ENCODE results near the gene TBX18. TPM values are rescaled to one million over a fixed set of nuclear protein-coding genes. Genes with fewer than 3 reads are reported as not detected.

The TBX18 gene
- polyA plus RNA-seq, 2 donors: 0.57 to 0.89 TPM

DNA sequence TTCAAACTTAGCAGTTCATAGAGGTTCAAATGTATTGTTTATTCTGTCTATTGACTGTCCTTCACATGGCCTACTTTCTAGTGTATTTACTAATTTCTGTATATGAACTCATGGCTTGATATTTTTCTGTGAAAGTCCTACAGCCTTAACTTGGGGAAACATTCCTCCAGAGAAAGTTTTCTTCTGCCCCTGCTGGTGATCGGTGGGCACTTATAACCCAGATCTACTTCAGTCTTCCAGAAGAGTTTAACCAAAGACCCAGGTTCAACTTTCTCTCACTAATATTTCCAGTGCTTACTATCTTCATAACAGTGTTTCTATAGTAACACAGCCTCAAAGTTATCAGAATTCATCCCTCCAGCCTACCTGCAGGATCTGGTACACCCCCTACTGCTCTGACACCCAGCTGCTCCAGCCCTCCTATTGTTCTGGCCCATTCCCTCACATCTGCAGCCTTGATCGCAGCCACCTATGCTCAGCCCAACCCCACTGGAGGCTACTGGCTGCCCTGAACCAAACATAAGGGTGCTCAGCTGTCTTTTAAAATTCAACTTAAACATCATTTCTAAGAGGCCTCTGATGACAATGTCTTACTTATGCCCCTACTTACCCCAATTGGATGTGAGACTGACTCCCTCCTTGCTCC lies 72.3 kb downstream of the TBX18 start:
- no peak overlapping the region for H3K4me3 ChIP-seq (ENCODE audit: low read depth in 1 of 2, low read length in 2 of 2)
- 83 to 94% methylated on average over 2 of the region's 2 CpGs for WGBS, 2 donors
- H3K27me3 ChIP-seq (ENCODE audit: control insufficient read depth in 1 of 2, insufficient read depth in 2 of 2, low read length in 2 of 2): no peaks in the 10 kb centered on the region
- H3K27ac ChIP-seq (ENCODE audit: low read depth in 2 of 2, low read length in 1 of 2): no peak overlapping the region
- H3K9me3 ChIP-seq (ENCODE audit: control insufficient read depth in 2 of 2, insufficient read depth in 1 of 2, low read depth in 1 of 2, low read length in 1 of 2): peaks cover 0 to 2% of the 10 kb centered on the region in 2 donors
- H3K36me3 ChIP-seq (ENCODE audit: control insufficient read depth in 2 of 2, insufficient read depth in 2 of 2, low read length in 1 of 2): no peaks in the 10 kb centered on the region
- no peaks in the 10 kb centered on the region for H3K4me1 ChIP-seq (ENCODE audit: control insufficient read depth in 2 of 2, insufficient read depth in 2 of 2, low read length in 1 of 2)

DNA sequence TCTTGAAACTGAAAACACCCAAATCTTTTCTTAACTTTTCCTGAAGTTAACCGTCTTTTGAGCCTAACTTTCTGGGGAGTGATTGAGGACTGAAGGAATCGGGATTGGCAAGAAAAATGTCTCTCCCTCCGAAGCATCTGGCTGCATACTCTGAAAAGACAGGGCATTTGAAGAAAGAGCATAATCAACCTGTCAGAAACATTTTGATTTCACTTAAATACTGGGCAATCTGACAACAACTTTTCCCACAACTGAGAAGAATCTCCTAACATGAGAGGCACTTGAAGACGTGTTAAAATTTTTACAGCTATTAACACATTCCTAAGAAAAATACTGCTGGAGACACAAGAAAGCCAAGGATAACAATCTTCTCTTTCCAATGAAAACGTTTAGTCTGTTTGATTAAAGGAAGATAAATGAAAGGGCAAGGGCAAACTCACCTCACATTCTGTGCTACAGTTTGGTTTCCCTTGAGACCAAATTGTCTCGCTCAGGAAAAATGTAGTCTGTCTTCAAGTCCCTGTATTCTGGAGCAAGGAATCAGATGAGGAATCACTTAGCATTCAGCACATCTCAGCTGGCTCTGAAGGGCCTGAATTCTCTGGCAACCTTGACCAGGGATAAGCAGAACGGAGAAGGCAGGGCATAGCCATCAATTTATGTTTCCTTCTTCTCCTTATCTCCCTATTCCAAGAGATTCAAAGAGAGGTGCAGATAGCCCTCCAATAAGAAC lies 76.1 kb downstream of the TBX18 start:
- no peaks in the 10 kb centered on the region for H3K27me3 ChIP-seq (ENCODE audit: control insufficient read depth in 1 of 2, insufficient read depth in 2 of 2, low read length in 2 of 2)
- no peak overlapping the region for H3K27ac ChIP-seq (ENCODE audit: low read depth in 2 of 2, low read length in 1 of 2)
- H3K36me3 ChIP-seq (ENCODE audit: control insufficient read depth in 2 of 2, insufficient read depth in 2 of 2, low read length in 1 of 2): no peaks in the 10 kb centered on the region
- 33 to 43% methylated on average over 7 of the region's 7 CpGs for WGBS, 2 donors
- H3K9me3 ChIP-seq (ENCODE audit: control insufficient read depth in 2 of 2, insufficient read depth in 1 of 2, low read depth in 1 of 2, low read length in 1 of 2): peaks cover 0 to 2% of the 10 kb centered on the region in 2 donors
- no peak overlapping the region for H3K4me3 ChIP-seq (ENCODE audit: low read depth in 1 of 2, low read length in 2 of 2)
- H3K4me1 ChIP-seq (ENCODE audit: control insufficient read depth in 2 of 2, insufficient read depth in 2 of 2, low read length in 1 of 2): no peaks in the 10 kb centered on the region

DNA sequence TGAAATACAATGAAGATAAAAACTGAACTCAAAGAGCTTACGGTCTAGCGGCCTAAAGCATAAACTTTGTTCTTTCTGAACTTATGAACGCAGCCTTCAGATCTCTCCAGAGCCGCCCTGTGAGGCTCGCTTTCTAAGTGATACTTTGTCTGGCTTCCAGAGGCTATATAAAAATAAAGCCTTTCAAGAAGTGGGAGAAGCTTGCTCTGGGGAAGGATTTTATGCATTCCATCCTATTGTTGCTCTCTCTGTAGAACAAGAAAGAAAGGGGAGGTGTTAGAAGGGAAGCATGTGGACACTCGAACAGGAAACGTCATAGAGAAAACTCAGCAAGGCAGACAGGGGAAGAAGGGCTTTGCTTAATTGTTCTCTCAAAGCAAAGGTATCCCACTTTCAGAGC lies 77.0 kb downstream of the TBX18 start:
- Histone ChIP-seq H3K27me3 (ENCODE audit: control insufficient read depth in 1 of 2, insufficient read depth in 2 of 2, low read length in 2 of 2) (no peaks in the 10 kb centered on the region), H3K27ac (ENCODE audit: low read depth in 2 of 2, low read length in 1 of 2) (no peak overlapping the region), H3K4me1 (ENCODE audit: control insufficient read depth in 2 of 2, insufficient read depth in 2 of 2, low read length in 1 of 2) (no peaks in the 10 kb centered on the region), H3K4me3 (ENCODE audit: low read depth in 1 of 2, low read length in 2 of 2) (no peak overlapping the region), H3K36me3 (ENCODE audit: control insufficient read depth in 2 of 2, insufficient read depth in 2 of 2, low read length in 1 of 2) (no peaks in the 10 kb centered on the region), H3K9me3 (ENCODE audit: control insufficient read depth in 2 of 2, insufficient read depth in 1 of 2, low read depth in 1 of 2, low read length in 1 of 2) (peaks cover 0 to 2% of the 10 kb centered on the region in 2 donors)
- WGBS, 2 donors: 37 to 43% methylated on average over 7 of the region's 7 CpGs

DNA sequence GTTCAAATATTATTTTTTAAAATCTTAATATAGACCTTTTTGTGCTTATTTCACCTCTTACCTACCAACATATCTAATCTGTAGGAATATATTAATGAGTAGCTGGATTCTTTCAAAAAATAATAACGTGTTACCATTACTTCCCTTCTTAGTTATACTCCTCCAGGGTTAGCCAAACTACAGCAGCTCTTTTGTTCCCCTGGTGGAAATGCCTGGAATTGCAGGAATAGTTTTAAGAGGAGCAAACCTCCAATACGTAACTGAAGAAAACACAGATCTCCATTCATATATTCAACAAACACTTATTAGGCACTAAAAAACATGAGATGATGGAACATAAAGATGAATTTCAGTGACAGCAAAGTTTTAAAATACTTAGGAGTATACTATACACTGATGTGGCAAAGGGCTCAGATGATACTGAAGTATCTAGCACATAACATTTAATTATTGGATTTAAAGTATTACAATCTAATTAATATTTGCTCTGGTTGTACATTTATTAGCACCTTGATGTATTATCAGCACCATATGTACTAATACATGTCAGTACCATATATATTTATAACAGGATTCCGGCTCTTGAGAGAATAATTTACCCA lies 78.3 kb downstream of the TBX18 start:
- no peaks in the 10 kb centered on the region for H3K36me3 ChIP-seq (ENCODE audit: control insufficient read depth in 2 of 2, insufficient read depth in 2 of 2, low read length in 1 of 2)
- WGBS, 2 donors: 67 to 74% methylated on average over 3 of the region's 3 CpGs
- no peaks in the 10 kb centered on the region for H3K27me3 ChIP-seq (ENCODE audit: control insufficient read depth in 1 of 2, insufficient read depth in 2 of 2, low read length in 2 of 2)
- H3K27ac ChIP-seq (ENCODE audit: low read depth in 2 of 2, low read length in 1 of 2): no peak overlapping the region
- no peaks in the 10 kb centered on the region for H3K9me3 ChIP-seq (ENCODE audit: control insufficient read depth in 2 of 2, insufficient read depth in 1 of 2, low read depth in 1 of 2, low read length in 1 of 2)
- no peaks in the 10 kb centered on the region for H3K4me1 ChIP-seq (ENCODE audit: control insufficient read depth in 2 of 2, insufficient read depth in 2 of 2, low read length in 1 of 2)
- H3K4me3 ChIP-seq (ENCODE audit: low read depth in 1 of 2, low read length in 2 of 2): no peak overlapping the region

- 85 to 86% methylated on average over 17 of the region's 17 CpGs for WGBS, 2 donors
- Histone ChIP-seq H3K4me1 (ENCODE audit: control insufficient read depth in 2 of 2, insufficient read depth in 2 of 2, low read length in 1 of 2) (no peaks in the 10 kb centered on the region), H3K4me3 (ENCODE audit: low read depth in 1 of 2, low read length in 2 of 2) (no peak overlapping the region), H3K9me3 (ENCODE audit: control insufficient read depth in 2 of 2, insufficient read depth in 1 of 2, low read depth in 1 of 2, low read length in 1 of 2) (no peaks in the 10 kb centered on the region), H3K27me3 (ENCODE audit: control insufficient read depth in 1 of 2, insufficient read depth in 2 of 2, low read length in 2 of 2) (no peaks in the 10 kb centered on the region), H3K36me3 (ENCODE audit: control insufficient read depth in 2 of 2, insufficient read depth in 2 of 2, low read length in 1 of 2) (no peaks in the 10 kb centered on the region), H3K27ac (ENCODE audit: low read depth in 2 of 2, low read length in 1 of 2) (no peak overlapping the region)
Measured at GRCh38 chr6:84681693-84682326, 82.6 kb downstream of the TBX18 start.

DNA sequence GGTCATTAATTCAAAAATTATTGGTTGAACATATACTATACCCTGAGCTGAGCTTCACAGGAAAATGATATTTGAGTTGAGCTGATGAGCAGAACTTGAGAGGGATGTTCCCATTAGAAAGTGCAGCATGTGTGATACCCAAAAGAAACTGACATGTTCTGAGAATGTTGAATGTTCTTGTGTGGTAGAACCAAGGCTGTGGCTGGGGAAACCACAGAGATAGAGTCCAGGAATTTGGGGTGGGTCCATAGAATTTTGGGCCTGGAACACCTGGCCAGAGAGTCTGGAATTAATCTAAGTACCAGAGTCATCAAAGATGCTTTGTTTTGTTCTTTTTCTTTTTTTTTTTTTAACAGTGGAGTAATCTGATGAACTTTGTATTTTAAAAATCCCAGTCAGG lies 88.7 kb downstream of the TBX18 start:
- no peak overlapping the region for H3K4me3 ChIP-seq (ENCODE audit: low read depth in 1 of 2, low read length in 2 of 2)
- H3K27me3 ChIP-seq (ENCODE audit: control insufficient read depth in 1 of 2, insufficient read depth in 2 of 2, low read length in 2 of 2): no peaks in the 10 kb centered on the region
- no peak overlapping the region for H3K27ac ChIP-seq (ENCODE audit: low read depth in 2 of 2, low read length in 1 of 2)
- no peaks in the 10 kb centered on the region for H3K36me3 ChIP-seq (ENCODE audit: control insufficient read depth in 2 of 2, insufficient read depth in 2 of 2, low read length in 1 of 2)
- H3K4me1 ChIP-seq (ENCODE audit: control insufficient read depth in 2 of 2, insufficient read depth in 2 of 2, low read length in 1 of 2): no peaks in the 10 kb centered on the region
- peaks cover 0 to 3% of the 10 kb centered on the region in 2 donors for H3K9me3 ChIP-seq (ENCODE audit: control insufficient read depth in 2 of 2, insufficient read depth in 1 of 2, low read depth in 1 of 2, low read length in 1 of 2)

DNA sequence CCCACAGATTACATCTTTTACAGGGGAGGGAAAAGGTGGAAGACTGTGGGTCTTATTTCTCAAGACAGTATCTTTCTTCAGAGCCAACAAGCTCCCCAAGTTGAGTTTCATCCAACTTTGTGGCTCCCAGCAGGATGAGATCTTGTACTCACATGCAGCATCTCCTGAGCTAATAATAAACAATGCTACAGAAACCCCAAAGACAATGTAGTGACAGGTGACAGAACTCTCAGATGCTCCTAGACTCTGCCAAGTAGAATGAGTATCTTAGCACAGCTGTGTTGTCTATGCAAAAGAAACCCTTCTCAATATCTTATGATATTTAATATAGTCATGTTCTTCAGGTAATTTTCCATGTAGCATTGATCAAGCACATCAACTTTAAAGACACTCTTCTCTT lies 90.0 kb downstream of the TBX18 start:
- H3K27me3 ChIP-seq (ENCODE audit: control insufficient read depth in 1 of 2, insufficient read depth in 2 of 2, low read length in 2 of 2): no peaks in the 10 kb centered on the region
- H3K9me3 ChIP-seq (ENCODE audit: control insufficient read depth in 2 of 2, insufficient read depth in 1 of 2, low read depth in 1 of 2, low read length in 1 of 2): peaks cover 0 to 3% of the 10 kb centered on the region in 2 donors

GRCh38 chr6:84671183-84671582 lies 93.2 kb downstream of the TBX18 start:
- Histone ChIP-seq H3K4me3 (ENCODE audit: low read depth in 1 of 2, low read length in 2 of 2) (no peak overlapping the region), H3K36me3 (ENCODE audit: control insufficient read depth in 2 of 2, insufficient read depth in 2 of 2, low read length in 1 of 2) (no peaks in the 10 kb centered on the region), H3K27me3 (ENCODE audit: control insufficient read depth in 1 of 2, insufficient read depth in 2 of 2, low read length in 2 of 2) (no peaks in the 10 kb centered on the region), H3K9me3 (ENCODE audit: control insufficient read depth in 2 of 2, insufficient read depth in 1 of 2, low read depth in 1 of 2, low read length in 1 of 2) (no peaks in the 10 kb centered on the region), H3K27ac (ENCODE audit: low read depth in 2 of 2, low read length in 1 of 2) (no peak overlapping the region), H3K4me1 (ENCODE audit: control insufficient read depth in 2 of 2, insufficient read depth in 2 of 2, low read length in 1 of 2) (no peaks in the 10 kb centered on the region)
- WGBS, 2 donors: 70 to 86% methylated on average over 2 of the region's 2 CpGs

More for the DNA sequence above, 90.0 kb downstream of the TBX18 start:
- H3K36me3 ChIP-seq (ENCODE audit: control insufficient read depth in 2 of 2, insufficient read depth in 2 of 2, low read length in 1 of 2): no peaks in the 10 kb centered on the region
- H3K4me3 ChIP-seq (ENCODE audit: low read depth in 1 of 2, low read length in 2 of 2): no peak overlapping the region
- H3K27ac ChIP-seq (ENCODE audit: low read depth in 2 of 2, low read length in 1 of 2): no peak overlapping the region
- no peaks in the 10 kb centered on the region for H3K4me1 ChIP-seq (ENCODE audit: control insufficient read depth in 2 of 2, insufficient read depth in 2 of 2, low read length in 1 of 2)

GRCh38 chr6:84669945-84670344 lies 94.5 kb downstream of the TBX18 start:
- Histone ChIP-seq H3K27me3 (ENCODE audit: control insufficient read depth in 1 of 2, insufficient read depth in 2 of 2, low read length in 2 of 2) (no peaks in the 10 kb centered on the region), H3K36me3 (ENCODE audit: control insufficient read depth in 2 of 2, insufficient read depth in 2 of 2, low read length in 1 of 2) (no peaks in the 10 kb centered on the region), H3K4me3 (ENCODE audit: low read depth in 1 of 2, low read length in 2 of 2) (no peak overlapping the region), H3K9me3 (ENCODE audit: control insufficient read depth in 2 of 2, insufficient read depth in 1 of 2, low read depth in 1 of 2, low read length in 1 of 2) (no peaks in the 10 kb centered on the region), H3K4me1 (ENCODE audit: control insufficient read depth in 2 of 2, insufficient read depth in 2 of 2, low read length in 1 of 2) (no peaks in the 10 kb centered on the region), H3K27ac (ENCODE audit: low read depth in 2 of 2, low read length in 1 of 2) (no peak overlapping the region)
- WGBS, 2 donors: 90 to 92% methylated on average over 3 of the region's 3 CpGs

Measured in esophagus (tissue), 2 donors.